ENCODE data around the gene CACNA1B.

GRCh38 chr9:137836831-137837241 is 40.7 kb upstream of the CACNA1B start:
- TF ChIP-seq RAD21 (IDR thresholded peaks at IDR 0.05; ENCODE audit: low read depth) (no peak), TEAD4 (IDR thresholded peaks at IDR 0.05) (no peak), YY1 (IDR thresholded peaks at IDR 0.05; ENCODE audit: low read depth) (no peak), FOXM1 (IDR thresholded peaks at IDR 0.05; ENCODE audit: borderline replicate concordance, low read depth) (no peak), CREB1 (IDR thresholded peaks at IDR 0.05; ENCODE audit: low read depth) (no peak), EP300 (IDR thresholded peaks at IDR 0.05; ENCODE audit: borderline replicate concordance) (no peak), ZBTB7A (IDR thresholded peaks at IDR 0.05; ENCODE audit: low read depth) (no peak), NFIC (IDR thresholded peaks at IDR 0.05) (no peak), CEBPB (IDR thresholded peaks at IDR 0.05) (no peak), REST (IDR thresholded peaks at IDR 0.05; ENCODE audit: low read depth) (no peak), MAX (IDR thresholded peaks at IDR 0.05) (no peak), TCF12 (IDR thresholded peaks at IDR 0.05; ENCODE audit: low read depth) (no peak), EGR1 (IDR thresholded peaks at IDR 0.05) (no peak)

All from Ishikawa (cell line).